ENCODE measurements around the gene COLEC11. TPM values are rescaled to one million over a fixed set of nuclear protein-coding genes. Genes with fewer than 3 reads are reported as not detected.

COLEC11 gene
- total RNA-seq, 1 experiment from 2014 or later: 0.39 TPM

- Histone ChIP-seq H2AK5ac (ENCODE audit: insufficient read length, low read length) (no peak overlapping the region), H2AFZ (ENCODE audit: low read length) (no peak overlapping the region), H4K20me1 (ENCODE audit: control insufficient read depth, insufficient read depth, insufficient read length) (no peaks in the 10 kb centered on the region), H3K79me2 (ENCODE audit: insufficient read depth, low read length) (no peaks in the 10 kb centered on the region), H3K9ac (ENCODE audit: extremely low read depth, insufficient read length, low read length) (no peak overlapping the region), H3K18ac (ENCODE audit: insufficient read length, low read depth, low read length) (no peak overlapping the region), H3K79me1 (ENCODE audit: insufficient read depth, low read depth, low read length, poor library complexity, severe bottlenecking) (no peaks in the 10 kb centered on the region), H2BK20ac (ENCODE audit: low read depth, low read length, poor library complexity, severe bottlenecking) (no peak overlapping the region), H3K4me2 (ENCODE audit: insufficient read depth, insufficient read length, low read length) (no peak overlapping the region), H3K23ac (ENCODE audit: insufficient read length, low read depth, low read length) (no peak overlapping the region), H4K8ac (replicated peaks; ENCODE audit: insufficient read length, low read depth, low read length) (no peak overlapping the region), H3K4me1 (ENCODE audit: insufficient read depth, low read length) (no peaks in the 10 kb centered on the region), H3K27ac (ENCODE audit: insufficient read length, low read depth, low read length) (no peak overlapping the region), H3K4ac (ENCODE audit: low read depth, low read length) (no peak overlapping the region), H4K91ac (ENCODE audit: insufficient read length, low read depth, low read length) (no peak overlapping the region), H3K23me2 (ENCODE audit: insufficient read length, low read depth, low read length, poor library complexity, severe bottlenecking) (no peaks in the 10 kb centered on the region), H3K14ac (ENCODE audit: insufficient read depth, low read length) (no peak overlapping the region), H3K9me3 (ENCODE audit: control insufficient read depth, low read depth, low read length) (no peaks in the 10 kb centered on the region), H2BK12ac (ENCODE audit: insufficient read length, low read depth, low read length) (no peak overlapping the region), H3T11ph (ENCODE audit: low read length) (no peak overlapping the region), H3K56ac (ENCODE audit: insufficient read length, low read depth, low read length) (no peak overlapping the region), H2BK5ac (ENCODE audit: insufficient read length, low read length) (no peak overlapping the region), H3K27me3 (ENCODE audit: insufficient read depth, low read length) (no peaks in the 10 kb centered on the region), H2BK120ac (ENCODE audit: low read depth, low read length, poor library complexity, severe bottlenecking) (no peak overlapping the region), H4K5ac (ENCODE audit: insufficient read length, low read depth, low read length) (no peak overlapping the region), H2BK15ac (ENCODE audit: low read depth, low read length) (no peak overlapping the region)
- no peak for DNase-seq
- TF ChIP-seq CTCF (conservative IDR thresholded peaks at IDR 0.05): no peak
- Mint-ChIP-seq H3K9me3 (no peaks in the 10 kb centered on the region; a peak in 1 of 5 replicates), H3K27ac (no peak overlapping the region), H3K36me3 (ENCODE audit: insufficient read depth in 1 of 3, low read depth in 3 of 3) (no peaks in the 10 kb centered on the region), H3K27me3 (ENCODE audit: low read depth) (peaks cover 13% of the 10 kb centered on the region), H3K4me3 (no peak overlapping the region), H3K4me1 (no peaks in the 10 kb centered on the region)
- no CpG with 5 or more reads among the region's 9 CpGs for WGBS (ENCODE audit: extremely low coverage, insufficient read length, low lambda C conversion rate)
These were observed 83.3 kb downstream of the COLEC11 start for GRCh38 chr2:3678212-3678611.

All from H9 (cell line).